BE2C (cell line): ENCODE measurements around the gene RHBDL1. TPM values are rescaled to one million over a fixed set of nuclear protein-coding genes. Genes with fewer than 3 reads are reported as not detected.

Experiments used
- DNase-seq: peaks from one replicate; pipeline ENCODE4 v3.0.0-alpha.2; 2020
- H3K27me3 ChIP-seq: fragments of 250-450 bp; sonication (Bioruptor Pico); 2 replicates; pipeline ENCODE4 v1.5.1; 2020; ENCODE audit warnings: mild to moderate bottlenecking
- H3K36me3 ChIP-seq: fragments of 250-450 bp; sonication (Bioruptor Pico); 2 replicates; pipeline ENCODE4 v1.5.1; 2020; ENCODE audit warnings: mild to moderate bottlenecking
- H3K4me1 ChIP-seq: fragments of 250-450 bp; sonication (Bioruptor Pico); 2 replicates; pipeline ENCODE4 v1.5.1; 2020
- H3K4me3 ChIP-seq: 2 replicates; pipeline ENCODE4 v1.5.1; 2011; ENCODE audit warnings: low read depth, low read length
- H3K9me3 ChIP-seq: fragments of 250-450 bp; sonication (Bioruptor Pico); 2 replicates; pipeline ENCODE4 v1.5.1; 2020
- CTCF ChIP-seq: IDR thresholded peaks from 2 replicates; pipeline ENCODE4 v1.5.1; 2012; ENCODE audit warnings: mild to moderate bottlenecking, low read depth, low read length
- polyA plus RNA-seq: library from polyadenylated mRNA; unstranded; fragments of >200 nt; gene quantifications from one replicate; pipeline ENCODE4 v1.2.1, GENCODE V29; 2012; ENCODE audit warnings: low read depth, missing spikeins; ENCODE audit not compliant: insufficient read length, insufficient read depth

RHBDL1 gene
- 2.8 TPM for polyA plus RNA-seq

- Histone ChIP-seq H3K27me3 (no peaks in the 10 kb centered on the region), H3K4me1 (peaks cover 7% of the 10 kb centered on the region), H3K4me3 (peak within 1 kb of the TSS; percentile 24; the same call in 1 of the 2 replicates), H3K9me3 (no peaks in the 10 kb centered on the region), H3K36me3 (peaks cover 39% of the 10 kb centered on the region)
- peak; percentile 53 for DNase-seq
- TF ChIP-seq CTCF = no peak
Observed at GRCh38 chr16:674968-675883, at the start of gene RHBDL1. TSS of gene RHBDL1 (plus strand) at chr16:675671. CDS start at chr16:675791, 120 bp downstream.

- Histone ChIP-seq H3K36me3 (no peaks in the 10 kb centered on the region; the same call in 1 of the 2 replicates), H3K4me3 (no peak overlapping the region), H3K9me3 (no peaks in the 10 kb centered on the region), H3K27me3 (peaks cover 4% of the 10 kb centered on the region; the same call in 1 of the 2 replicates), H3K4me1 (peaks cover 45% of the 10 kb centered on the region)
- no peak for DNase-seq
- no peak for TF ChIP-seq CTCF
Observed at GRCh38 chr16:625977-626765, 49.3 kb upstream of the RHBDL1 start.

- H3K4me3 ChIP-seq = no peak overlapping the region
- peaks cover 38% of the 10 kb centered on the region for H3K4me1 ChIP-seq
- DNase-seq = peak; percentile 33
- H3K36me3 ChIP-seq = no peaks in the 10 kb centered on the region; the same call in 1 of the 2 replicates
- no peak for TF ChIP-seq CTCF
- no peaks in the 10 kb centered on the region for H3K9me3 ChIP-seq
- H3K27me3 ChIP-seq = no peaks in the 10 kb centered on the region
Observed at GRCh38 chr16:626787-627453, 48.6 kb upstream of the RHBDL1 start.

- Histone ChIP-seq H3K27me3 (no peaks in the 10 kb centered on the region), H3K9me3 (no peaks in the 10 kb centered on the region), H3K4me3 (no peak overlapping the region), H3K4me1 (peaks cover 36% of the 10 kb centered on the region), H3K36me3 (no peaks in the 10 kb centered on the region; the same call in 1 of the 2 replicates)
- DNase-seq = peak; percentile 36
- TF ChIP-seq CTCF = no peak
Observed at GRCh38 chr16:627454-628239, 47.8 kb upstream of the RHBDL1 start.

- no peak for TF ChIP-seq CTCF
- Histone ChIP-seq H3K4me3 (no peak overlapping the region), H3K27me3 (no peaks in the 10 kb centered on the region), H3K9me3 (no peaks in the 10 kb centered on the region), H3K36me3 (no peaks in the 10 kb centered on the region; the same call in 1 of the 2 replicates), H3K4me1 (peaks cover 36% of the 10 kb centered on the region)
- peak; percentile 21 for DNase-seq
Observed at GRCh38 chr16:628321-629061, 47.0 kb upstream of the RHBDL1 start.
